ENCODE measurements around the gene POU2F1.
"Not testable (repeated sequence)": the region's sequence is repeated elsewhere in the genome, so short reads cannot be mapped to it uniquely, and the experiment has no call there.

DNA sequence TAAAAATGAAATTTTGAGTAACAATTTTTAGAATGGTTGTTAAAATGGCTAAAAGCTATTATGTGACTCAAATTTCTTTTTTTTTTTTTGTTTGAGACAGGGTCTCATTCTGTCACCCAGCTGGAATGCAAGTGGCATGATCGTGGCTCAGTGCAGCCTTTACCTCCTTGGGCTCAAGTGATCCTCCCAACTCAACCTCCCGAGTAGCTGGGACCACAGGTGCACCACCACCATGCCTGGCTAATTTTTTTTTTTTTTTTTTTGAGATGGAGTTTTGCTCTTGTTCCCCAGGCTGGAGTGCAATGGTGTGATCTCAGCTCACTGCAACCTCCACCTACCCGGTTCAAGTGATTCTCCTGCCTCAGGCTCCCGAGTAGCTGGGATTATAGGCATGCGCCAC is 24.5 kb downstream of the POU2F1 start:
- TF ChIP-seq, protein P1, sequence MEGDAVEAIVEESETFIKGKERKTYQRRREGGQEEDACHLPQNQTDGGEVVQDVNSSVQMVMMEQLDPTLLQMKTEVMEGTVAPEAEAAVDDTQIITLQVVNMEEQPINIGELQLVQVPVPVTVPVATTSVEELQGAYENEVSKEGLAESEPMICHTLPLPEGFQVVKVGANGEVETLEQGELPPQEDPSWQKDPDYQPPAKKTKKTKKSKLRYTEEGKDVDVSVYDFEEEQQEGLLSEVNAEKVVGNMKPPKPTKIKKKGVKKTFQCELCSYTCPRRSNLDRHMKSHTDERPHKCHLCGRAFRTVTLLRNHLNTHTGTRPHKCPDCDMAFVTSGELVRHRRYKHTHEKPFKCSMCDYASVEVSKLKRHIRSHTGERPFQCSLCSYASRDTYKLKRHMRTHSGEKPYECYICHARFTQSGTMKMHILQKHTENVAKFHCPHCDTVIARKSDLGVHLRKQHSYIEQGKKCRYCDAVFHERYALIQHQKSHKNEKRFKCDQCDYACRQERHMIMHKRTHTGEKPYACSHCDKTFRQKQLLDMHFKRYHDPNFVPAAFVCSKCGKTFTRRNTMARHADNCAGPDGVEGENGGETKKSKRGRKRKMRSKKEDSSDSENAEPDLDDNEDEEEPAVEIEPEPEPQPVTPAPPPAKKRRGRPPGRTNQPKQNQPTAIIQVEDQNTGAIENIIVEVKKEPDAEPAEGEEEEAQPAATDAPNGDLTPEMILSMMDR (IDR thresholded peaks at IDR 0.05): not testable (repeated sequence)
- TF ChIP-seq POLR2AphosphoS5, POLR2A (IDR thresholded peaks at IDR 0.05): not testable (repeated sequence)

All from suprapubic skin (tissue), 4 donors.